Bone marrow (tissue), 2 donors: ENCODE measurements around the gene PRRT1.

ENCODE experiments used
- DNase-seq, 2 donors: peaks; one replicate each; lab custom pipeline; 2025; lab: John Stamatoyannopoulos, UW

PRRT1 gene

DNA sequence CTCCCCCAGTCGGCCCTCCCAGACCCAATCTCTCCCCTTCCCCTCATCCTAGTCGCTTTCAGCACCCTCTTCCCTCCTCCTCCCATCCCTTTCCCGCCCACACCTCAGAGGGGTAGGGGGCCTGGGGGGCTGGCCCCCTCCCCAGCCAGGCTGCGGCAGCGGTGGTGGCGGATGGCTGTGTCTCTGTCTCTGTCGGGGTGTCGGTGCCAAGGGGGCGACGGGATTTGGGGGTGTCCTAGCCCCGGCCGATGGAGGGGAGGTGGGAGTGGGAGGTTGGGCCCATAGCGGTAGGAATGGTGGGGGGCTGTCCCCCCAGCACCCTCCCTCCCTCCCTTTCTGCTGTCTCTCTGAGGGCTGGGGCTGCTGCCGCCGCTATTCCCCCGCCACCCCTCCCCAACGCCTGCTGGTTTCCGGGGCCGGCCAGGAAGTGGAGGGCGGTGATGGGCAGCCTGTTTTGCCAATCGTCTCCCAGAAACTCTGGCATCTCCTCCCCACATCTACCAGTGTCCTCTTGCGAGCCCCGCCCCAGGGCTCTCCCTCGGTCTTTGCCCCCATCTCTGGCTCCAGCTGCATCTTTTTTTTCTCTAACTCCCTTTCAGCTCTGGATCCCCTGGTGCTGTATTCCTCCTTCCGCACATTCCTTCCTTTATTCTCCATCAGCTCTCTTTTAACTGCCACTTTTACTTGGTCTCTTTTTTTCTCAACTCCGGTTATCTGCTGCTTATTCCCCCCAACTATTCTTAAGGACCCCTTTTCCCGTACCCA lies 24.2 kb upstream of the PRRT1 start, which contains the start of gene AGPAT1:
Gene AGPAT1 (minus strand): TSS at position 374 of the 765 bp plus-strand sequence. CDS start 4,588 bp downstream, outside the sequence.
- DNase-seq, result peak; percentile 77 to 91

GRCh38 chr6:32175322-32175710 lies 23.6 kb upstream of the PRRT1 start:
- DNase-seq, result no peak

DNA sequence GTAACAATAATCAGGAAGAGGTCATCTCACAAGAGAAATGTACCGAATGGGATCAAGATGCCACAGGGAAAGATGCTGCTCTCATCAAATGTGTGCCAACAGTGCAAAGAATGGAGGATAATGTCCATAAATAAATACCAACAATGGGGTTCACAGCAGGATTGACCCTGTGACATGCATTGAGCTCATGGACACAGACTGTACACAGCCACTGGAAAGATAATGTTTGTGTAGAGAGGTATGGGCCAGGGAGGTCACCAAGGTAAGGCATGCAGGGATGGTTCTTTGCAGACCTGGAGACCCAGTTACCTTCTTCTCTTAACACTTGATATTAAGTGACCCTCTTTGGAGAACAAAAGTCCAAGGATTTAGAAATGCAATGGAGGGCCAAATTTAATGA lies 22.7 kb upstream of the PRRT1 start:
- DNase-seq, result no peak

GRCh38 chr6:32173051-32173727 lies 21.4 kb upstream of the PRRT1 start:
- DNase-seq, result no peak

GRCh38 chr6:32171234-32171633 lies 19.5 kb upstream of the PRRT1 start:
- no peak for DNase-seq

DNA sequence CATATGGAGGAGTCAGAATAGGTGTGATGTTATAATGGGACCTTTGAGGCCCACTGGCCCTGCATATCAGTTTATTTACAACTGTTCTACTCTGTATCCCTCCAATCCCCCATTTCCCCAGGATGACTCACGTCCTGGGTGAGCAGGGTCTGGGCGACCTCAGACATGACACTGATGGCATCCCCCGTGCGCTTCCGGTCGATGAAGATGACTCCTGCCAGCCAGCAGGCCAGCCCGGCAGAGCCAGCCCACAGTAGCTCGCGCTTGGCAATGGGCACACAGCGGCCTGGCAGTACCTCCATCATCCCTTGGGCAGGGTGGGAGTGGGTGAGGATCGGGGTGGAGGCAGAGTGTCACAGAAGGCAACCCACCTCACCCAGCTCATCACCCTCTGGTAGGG lies 18.6 kb upstream of the PRRT1 start:
- DNase-seq, result no peak

DNA sequence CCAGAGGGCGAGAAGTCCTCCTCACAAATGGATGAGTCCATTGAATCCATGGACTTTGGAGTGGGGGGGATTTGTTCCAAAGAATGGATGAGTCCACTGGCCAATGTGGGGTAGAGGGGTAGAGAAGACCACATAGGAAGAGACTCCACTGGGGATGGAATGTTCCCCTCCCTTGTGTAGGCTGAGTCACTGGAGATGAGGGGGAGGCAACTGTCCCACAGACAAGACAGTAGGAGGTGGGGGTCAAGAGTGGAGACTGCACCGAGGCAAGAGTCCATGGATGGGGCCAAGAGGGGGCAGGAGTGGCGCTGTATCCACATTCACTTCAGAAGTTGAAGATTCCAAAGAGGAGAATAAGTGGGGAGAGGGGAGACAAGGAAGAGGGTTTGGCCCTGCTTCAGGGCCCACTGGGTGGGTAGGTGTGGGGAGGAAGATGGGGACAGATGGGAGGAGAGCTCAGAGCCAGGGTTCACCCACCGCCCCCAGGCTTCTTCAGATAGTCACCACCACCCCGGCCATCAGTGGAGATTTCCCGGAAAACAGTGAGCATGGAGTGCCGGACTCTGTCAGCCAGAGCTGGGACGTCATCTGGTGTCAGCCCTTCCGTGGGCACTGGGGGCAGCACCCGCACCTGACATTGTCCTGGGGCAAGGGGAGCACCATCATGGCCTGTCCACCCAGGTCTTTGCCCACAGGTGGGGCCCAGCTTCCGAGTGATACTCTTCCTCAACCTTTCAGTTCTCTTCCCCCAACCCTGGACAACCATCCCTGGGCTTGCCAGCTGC lies 17.3 kb upstream of the PRRT1 start:
- no peak for DNase-seq

- DNase-seq, result no peak
Observed at GRCh38 chr6:32168350-32168749, 16.6 kb upstream of the PRRT1 start.

DNA sequence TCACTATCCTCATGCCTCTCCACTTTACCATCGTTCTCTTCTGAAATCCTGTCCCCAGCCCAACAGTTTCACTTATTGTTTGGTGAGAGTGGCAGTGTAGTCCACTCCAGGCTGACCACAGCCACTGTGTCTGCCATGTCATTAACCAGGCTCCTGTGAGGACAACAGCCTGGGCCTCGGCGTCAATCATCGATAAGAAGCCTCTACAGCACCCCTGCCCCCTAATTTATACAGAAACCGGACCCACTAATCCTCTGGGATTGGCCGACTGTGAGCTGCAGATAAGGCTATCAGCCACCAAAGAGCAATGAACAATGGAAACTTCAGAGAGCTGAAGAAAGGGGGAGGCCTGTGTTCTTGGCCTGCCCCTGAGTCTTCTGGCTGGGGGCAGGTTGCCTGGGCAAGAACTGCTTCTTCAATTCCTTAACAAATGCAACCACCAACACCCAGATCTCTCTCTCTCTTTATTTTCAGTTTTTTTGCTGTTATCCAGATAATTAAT lies 16.1 kb upstream of the PRRT1 start:
- no peak for DNase-seq

- no peak for DNase-seq
Observed at GRCh38 chr6:32167154-32167760, 15.5 kb upstream of the PRRT1 start.

- no peak for DNase-seq
Observed at GRCh38 chr6:32166411-32167061, 14.8 kb upstream of the PRRT1 start.

DNA sequence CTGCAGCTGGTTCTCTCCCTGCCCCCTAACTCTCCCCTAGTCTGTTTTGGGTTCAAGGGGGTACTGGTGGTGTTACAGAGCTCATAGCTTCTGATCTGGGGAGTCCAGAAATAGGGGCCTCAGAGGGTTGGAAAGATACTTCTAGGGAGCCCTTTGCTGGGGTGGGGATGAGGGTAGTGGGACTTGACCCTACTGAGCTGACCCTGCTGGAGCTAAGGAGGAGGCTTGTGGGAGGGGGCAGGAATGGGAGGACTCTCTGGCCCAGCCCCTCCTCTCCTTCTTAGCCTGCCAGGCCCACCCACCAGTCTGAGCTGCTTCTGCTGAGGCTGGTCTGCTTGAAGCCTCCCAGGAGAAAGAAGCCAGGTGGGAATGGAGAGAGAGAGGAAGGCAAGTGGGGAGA lies 12.6 kb upstream of the PRRT1 start, which contains the start of gene EGFL8:
Gene EGFL8 (plus strand): TSS at position 301 of the 400 bp plus-strand sequence. CDS start 1,571 bp downstream, outside the sequence.
- DNase-seq, result no peak

DNA sequence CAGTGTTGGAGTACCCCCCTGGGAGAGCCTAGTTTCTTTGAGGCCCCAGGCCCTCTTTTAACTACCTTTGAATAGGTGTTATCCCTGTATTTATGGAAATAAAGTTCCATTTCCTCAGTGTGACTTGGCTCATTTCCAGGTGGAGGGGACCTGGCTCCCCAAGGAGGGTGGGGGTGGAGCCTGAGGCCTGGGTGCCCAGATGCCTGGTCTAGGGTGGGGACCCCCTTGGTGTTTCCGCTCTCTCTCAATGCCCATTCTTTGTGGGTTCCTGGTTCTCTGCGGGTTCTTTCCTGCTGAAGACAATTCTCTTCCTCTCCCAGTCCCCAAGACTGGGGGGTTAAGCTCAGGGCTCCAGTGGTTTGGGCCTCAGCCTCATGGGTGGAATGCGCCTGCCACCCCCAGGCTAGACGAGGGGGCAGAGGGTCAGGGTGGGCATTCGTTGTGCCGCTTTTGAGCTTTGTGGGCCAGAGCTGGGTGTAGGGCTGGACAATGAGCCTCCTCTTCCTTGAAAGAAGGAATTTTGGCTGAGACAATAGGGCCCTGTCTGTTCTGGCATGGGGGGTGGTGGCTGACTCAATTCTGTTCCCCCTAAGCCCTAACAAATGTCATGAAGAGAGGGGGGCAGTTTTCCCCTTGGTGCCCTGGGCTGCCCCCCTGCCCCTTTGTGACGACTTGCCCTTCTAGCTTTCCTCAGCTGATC lies 12.0 kb upstream of the PRRT1 start:
- no peak for DNase-seq

GRCh38 chr6:32158052-32158451 lies 6.3 kb upstream of the PRRT1 start:
- no peak for DNase-seq

- no peak for DNase-seq
Observed at GRCh38 chr6:32156891-32157290, 5.2 kb upstream of the PRRT1 start.

- peak in 1 of 2 donors; percentile 12 for DNase-seq
Observed at GRCh38 chr6:32154514-32155161, 2.9 kb upstream of the PRRT1 start.

- DNase-seq, result peak; percentile 32 to 81
Observed at GRCh38 chr6:32153564-32154513, 2.1 kb upstream of the PRRT1 start, which contains the start of gene PPT2. Gene PPT2 (plus strand): TSS chr6:32154141. CDS start chr6:32154595, 454 bp downstream.

DNA sequence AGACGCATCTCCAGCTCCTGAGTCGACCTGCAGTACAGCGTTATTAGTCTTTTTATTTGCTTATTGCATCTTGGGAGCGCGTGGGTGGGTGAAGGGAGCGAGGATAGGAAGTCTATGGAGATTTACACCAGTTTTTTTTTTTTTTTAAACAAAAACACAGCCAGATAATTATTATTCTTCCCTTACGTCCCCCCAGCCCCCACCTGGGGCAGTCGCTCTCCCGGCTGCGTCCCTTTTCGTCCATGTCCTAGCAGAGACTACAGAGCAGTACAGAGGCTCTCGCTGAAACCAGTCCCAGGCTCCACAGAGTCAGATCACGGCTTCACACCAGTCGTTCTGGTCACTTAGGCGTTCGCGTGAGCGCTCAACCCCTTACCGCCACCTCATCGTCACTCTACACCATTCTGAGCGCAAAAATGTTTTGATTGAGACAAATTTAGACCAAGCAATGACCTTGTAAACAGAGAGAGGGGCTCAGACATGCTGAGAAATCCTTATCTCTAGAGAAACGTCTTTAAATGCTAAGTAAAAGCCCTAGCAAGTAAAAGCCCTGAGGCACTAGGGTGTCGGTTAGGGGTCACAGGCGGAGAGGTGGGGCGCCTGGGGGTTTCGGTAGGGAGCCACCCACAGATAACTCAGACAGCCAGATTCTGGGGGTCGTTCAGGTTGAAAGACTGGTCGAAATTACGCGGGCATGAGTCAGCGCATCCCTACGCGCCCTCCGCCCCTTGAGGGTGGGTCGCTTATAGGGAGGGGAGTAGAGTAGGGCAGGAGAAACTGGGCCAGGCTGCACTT lies 1.2 kb upstream of the PRRT1 start:
- no peak for DNase-seq
